ELF-1 (cell line): Measurements from ENCODE around the gene HBA1.
A peak's percentile ranks its signal among the peaks of the same experiment; 100 is the strongest.
"Not testable (repeated sequence)": the region's sequence is repeated elsewhere in the genome, so short reads cannot be mapped to it uniquely, and the experiment has no call there.

Experiments
- DNase-seq: peaks from one replicate; pipeline ENCODE4 v3.0.0-alpha.2; 2016; ENCODE audit warnings: low read depth, low spot score

HBA1 gene

GRCh38 chr16:203246-203645 is 26.8 kb downstream of the HBA1 start:
- peak; percentile 17 for DNase-seq

GRCh38 chr16:204046-204445 is 27.6 kb downstream of the HBA1 start:
- not testable (repeated sequence) for DNase-seq

GRCh38 chr16:209359-209758 is 32.9 kb downstream of the HBA1 start:
- DNase-seq: not testable (repeated sequence)

GRCh38 chr16:211631-212180 is 35.2 kb downstream of the HBA1 start:
- DNase-seq: not testable (repeated sequence)

GRCh38 chr16:212999-213398 is 36.5 kb downstream of the HBA1 start:
- no peak for DNase-seq

- no peak for DNase-seq
These were observed 43.5 kb downstream of the HBA1 start for GRCh38 chr16:220021-220420.
